ENCODE measurements around the gene EBF3.

Gene EBF3

DNA sequence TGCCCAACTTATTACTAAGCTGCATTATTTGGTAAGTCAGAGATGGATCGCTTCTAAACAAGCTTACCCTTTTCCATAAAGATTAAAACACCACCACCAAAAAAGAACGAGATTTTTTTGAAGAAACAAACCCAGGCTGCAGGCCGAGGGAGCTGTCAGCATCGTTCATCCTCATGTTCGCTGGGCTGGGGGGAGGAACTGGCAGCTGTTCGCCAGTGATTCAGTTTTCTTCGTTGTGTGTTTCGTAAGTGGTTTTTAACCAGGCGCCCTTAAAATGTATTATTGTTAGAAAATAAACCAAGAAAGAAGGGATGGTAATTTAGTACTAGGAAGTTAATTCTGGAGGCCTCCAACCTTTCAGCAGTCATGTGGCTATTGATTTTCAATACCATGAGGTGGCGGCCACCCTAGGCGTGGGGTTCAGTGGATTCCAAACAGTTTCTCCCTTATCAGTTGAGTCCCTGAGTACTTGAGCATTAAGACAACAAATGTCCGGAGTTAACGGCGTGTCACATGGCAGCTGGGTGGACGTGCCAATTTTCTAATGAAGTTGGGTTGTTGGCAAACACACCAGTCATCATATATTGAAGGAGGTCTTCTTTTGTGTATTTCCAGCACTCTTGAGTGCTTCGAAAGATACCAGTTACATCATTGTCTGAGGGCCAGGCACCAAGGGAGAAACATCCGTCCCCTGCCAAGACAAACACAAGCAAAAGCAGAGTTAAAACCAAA, 173.2 kb downstream of the EBF3 start:
- no peak for DNase-seq

- no peak for DNase-seq
Observed at GRCh38 chr10:129788215-129788614, 175.9 kb downstream of the EBF3 start.

DNA sequence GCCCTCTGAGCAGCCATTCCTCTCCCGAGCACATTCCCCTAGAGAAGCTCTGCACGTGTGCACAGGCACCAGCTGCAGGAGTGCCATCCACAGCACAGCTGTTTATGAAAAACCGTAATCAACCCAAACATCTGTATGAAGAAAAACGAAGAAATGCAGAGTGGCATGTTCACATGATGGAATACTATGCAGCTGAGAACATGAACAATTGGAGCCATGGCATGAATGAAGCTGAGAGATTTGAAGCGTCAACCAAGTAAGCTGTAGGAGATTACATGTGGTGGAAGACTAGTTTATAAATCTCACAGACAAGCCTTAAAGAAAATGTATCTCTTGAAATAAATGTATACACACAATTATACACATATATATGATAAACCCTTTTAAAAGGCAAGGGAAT, 176.5 kb downstream of the EBF3 start:
- DNase-seq, result no peak

DNA sequence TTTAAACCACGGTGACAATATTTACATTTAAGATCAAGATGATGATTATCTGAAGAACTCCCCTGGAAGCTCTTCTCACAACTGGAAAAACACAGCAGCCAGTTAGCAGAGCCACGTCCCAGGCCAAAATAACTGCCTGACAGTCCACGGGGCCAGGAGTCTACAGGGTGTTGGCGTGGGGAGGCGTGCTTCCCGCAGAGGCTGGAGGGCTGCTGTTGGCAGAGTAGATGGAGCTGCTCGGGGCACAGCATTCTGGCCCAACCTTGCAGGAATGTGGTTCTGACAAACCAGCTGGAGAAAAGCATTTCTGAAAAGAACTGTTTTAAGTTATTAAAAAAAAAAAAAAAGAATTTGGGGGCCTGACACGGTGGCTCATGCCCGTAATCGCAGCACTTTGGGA, 177.9 kb downstream of the EBF3 start:
- DNase-seq, result no peak

GRCh38 chr10:129785536-129785981, 178.5 kb downstream of the EBF3 start:
- no peak for DNase-seq
